GM19099 (cell line): ENCODE results near the gene SLC12A8.

Experiments used
- POLR2A ChIP-seq: IDR thresholded peaks from 3 replicates; pipeline ENCODE4 v1.6.1; 2011; ENCODE audit warnings: low read depth; ENCODE audit not compliant: insufficient read length; ENCODE audit errors: extremely low read depth

SLC12A8 gene

GRCh38 chr3:125079675-125080045, 132.9 kb downstream of the SLC12A8 start:
- TF ChIP-seq POLR2A: no peak

GRCh38 chr3:125078951-125079674, 133.4 kb downstream of the SLC12A8 start:
- no peak for TF ChIP-seq POLR2A

DNA sequence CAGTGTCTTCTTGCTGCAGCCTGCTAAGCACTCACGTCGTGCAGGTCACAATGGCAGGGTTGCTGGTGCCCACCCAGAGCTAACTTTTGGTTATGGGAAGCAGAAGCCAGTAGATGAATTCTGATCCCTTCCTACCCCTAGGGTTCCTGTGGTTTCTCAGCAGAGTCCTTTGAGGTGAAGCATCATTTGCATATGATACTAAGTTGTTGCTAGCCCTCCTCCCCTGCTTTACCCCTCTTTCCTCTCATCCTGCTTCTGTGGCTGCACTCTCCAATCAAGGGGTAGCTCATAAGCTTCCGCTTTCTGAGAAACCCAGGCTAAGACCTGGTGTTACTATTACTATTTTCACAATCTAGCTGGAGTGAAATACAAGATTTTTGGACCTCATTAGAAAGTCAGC, 134.7 kb downstream of the SLC12A8 start:
- TF ChIP-seq POLR2A: no peak

- TF ChIP-seq POLR2A: no peak
These were observed 136.1 kb downstream of the SLC12A8 start for GRCh38 chr3:125076464-125076863.

DNA sequence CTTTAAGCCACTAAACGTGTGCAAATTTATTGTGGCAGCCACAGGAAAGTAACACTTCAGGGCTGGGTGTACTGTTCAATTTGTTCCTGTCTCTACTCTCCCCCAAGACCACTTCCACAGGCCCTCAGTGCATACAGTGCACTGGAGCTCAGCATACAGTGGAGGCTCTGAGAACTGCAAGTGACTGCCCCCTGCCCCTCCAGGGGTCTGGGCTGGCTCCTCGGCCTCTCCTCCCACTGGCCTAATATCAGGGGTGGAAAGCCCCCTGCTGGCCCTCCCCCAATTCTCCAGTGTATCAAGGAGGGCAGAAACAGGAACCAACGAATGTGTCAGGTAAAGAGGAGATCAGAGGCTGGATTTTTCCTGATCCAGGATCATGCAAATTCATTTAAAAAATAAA, 136.8 kb downstream of the SLC12A8 start:
- TF ChIP-seq POLR2A: no peak

DNA sequence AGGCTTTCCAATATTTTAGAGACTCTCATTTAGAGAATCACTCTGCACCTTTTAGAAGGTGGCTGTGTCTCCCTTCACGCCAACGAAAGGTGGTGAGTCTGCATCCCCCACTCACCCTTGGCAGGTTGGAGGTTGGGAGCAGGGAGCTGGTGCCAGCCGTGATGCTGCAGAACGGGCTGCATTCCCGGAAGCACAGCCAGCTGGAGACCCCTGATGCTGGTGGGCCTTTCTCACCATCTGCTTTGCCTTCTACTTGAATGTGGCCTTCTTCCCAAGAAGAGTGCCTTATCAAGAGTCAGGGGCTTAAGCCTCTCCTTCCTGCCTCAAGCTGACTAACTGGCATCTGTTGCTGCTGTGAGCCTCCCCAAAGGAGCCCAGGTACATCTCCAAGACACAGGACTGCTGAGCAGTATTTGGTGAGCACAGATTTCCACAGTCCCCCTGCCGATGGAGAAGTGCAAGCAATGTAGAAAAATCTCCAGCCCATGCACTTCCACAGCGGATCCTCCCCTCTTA, 139.1 kb downstream of the SLC12A8 start:
- TF ChIP-seq POLR2A: no peak

GRCh38 chr3:125072749-125073389, 139.7 kb downstream of the SLC12A8 start:
- TF ChIP-seq POLR2A: no peak

GRCh38 chr3:125072301-125072700, 140.2 kb downstream of the SLC12A8 start:
- TF ChIP-seq POLR2A: no peak

- TF ChIP-seq POLR2A: no peak
These were observed 142.4 kb downstream of the SLC12A8 start for GRCh38 chr3:125069968-125070745.

- TF ChIP-seq POLR2A: no peak
These were observed 143.1 kb downstream of the SLC12A8 start for GRCh38 chr3:125069452-125069851.

DNA sequence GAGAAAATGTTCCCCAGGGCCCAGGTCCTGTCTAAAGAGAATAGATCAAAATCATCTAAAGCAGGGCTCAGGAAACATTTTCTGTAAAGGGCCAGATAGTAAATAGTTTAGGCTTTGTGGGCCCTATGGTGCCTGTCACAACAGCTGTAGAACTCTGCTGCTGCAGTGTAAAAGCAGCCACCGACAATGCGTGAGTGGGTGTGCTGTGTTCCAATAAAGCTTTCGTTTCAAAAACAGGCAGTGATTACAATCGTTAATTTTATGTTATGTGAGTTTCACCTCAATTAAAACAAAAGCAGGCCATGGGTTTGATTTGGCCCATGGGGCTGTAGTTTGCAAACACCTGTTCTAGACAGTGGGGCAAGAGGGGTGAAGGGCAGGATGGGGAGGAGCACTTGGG, 144.3 kb downstream of the SLC12A8 start:
- TF ChIP-seq POLR2A: no peak

GRCh38 chr3:125067225-125067624, 145.3 kb downstream of the SLC12A8 start:
- no peak for TF ChIP-seq POLR2A

GRCh38 chr3:125062904-125063618, 149.5 kb downstream of the SLC12A8 start:
- TF ChIP-seq POLR2A: no peak

DNA sequence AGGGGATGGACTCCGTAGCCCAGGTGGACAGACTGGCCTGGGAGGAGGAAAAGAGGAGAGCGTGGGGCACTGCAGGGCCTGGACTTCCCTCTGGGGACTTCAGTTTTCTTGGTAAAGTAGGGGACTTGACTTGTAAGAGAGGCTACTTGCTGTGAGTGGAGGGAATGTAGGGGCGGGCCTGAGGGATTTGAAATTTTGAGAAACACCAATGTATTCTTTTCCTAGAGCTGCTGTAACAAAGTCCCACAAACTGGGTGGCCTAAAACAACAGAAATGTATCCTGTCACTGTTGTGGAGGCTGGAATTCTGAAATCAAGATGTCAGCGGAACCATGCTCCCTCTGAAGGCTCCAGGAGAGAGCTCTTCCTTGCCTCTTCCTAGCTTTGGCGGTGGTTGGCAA, 150.9 kb downstream of the SLC12A8 start:
- no peak for TF ChIP-seq POLR2A

DNA sequence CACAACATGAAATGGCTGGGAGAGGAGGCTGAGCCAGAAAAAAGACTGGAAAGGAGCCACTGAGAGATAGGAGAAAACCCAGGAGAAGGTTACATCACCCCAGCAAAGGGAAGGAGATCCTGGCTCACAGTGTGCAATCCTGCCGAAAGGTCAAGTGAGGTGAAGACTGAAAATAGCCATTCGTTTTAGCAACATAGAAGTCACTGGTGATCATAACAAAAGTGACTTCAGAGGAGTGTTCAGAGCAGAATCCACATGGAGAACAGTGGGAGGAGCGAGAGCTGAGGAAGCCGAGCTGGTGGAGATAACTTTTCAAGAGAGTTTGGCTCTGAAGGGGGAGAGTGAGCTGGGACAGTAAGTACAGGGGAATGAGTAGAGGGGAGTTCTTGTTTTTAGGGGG, 151.4 kb downstream of the SLC12A8 start:
- no peak for TF ChIP-seq POLR2A
